Measurements from ENCODE around the gene TRIO.

Gene TRIO

GRCh38 chr5:14256756-14257393 lies 113.7 kb downstream of the TRIO start:
- Histone ChIP-seq H3K9ac (ENCODE audit: low read depth, low read length) (no peak overlapping the region), H3K9me3 (ENCODE audit: control insufficient read depth, insufficient read depth, low read length) (peaks cover 7% of the 10 kb centered on the region), H3K4me1 (ENCODE audit: insufficient read depth, low read length) (peaks cover 58% of the 10 kb centered on the region), H3K36me3 (ENCODE audit: insufficient read depth, low read length) (no peaks in the 10 kb centered on the region)

- H3K36me3 ChIP-seq (ENCODE audit: insufficient read depth, low read length): no peaks in the 10 kb centered on the region
- H3K9ac ChIP-seq (ENCODE audit: low read depth, low read length): no peak overlapping the region
- peaks cover 67% of the 10 kb centered on the region for H3K4me1 ChIP-seq (ENCODE audit: insufficient read depth, low read length)
- H3K9me3 ChIP-seq (ENCODE audit: control insufficient read depth, insufficient read depth, low read length): peaks cover 7% of the 10 kb centered on the region
These were observed 114.9 kb downstream of the TRIO start for GRCh38 chr5:14257995-14258403.

GRCh38 chr5:14258840-14259239 lies 115.7 kb downstream of the TRIO start:
- Histone ChIP-seq H3K9ac (ENCODE audit: low read depth, low read length) (no peak overlapping the region), H3K4me1 (ENCODE audit: insufficient read depth, low read length) (peaks cover 76% of the 10 kb centered on the region), H3K9me3 (ENCODE audit: control insufficient read depth, insufficient read depth, low read length) (peaks cover 7% of the 10 kb centered on the region), H3K36me3 (ENCODE audit: insufficient read depth, low read length) (no peaks in the 10 kb centered on the region)

- H3K9me3 ChIP-seq (ENCODE audit: control insufficient read depth, insufficient read depth, low read length): peaks cover 3% of the 10 kb centered on the region; the same call in 1 of the 2 replicates
- H3K9ac ChIP-seq (ENCODE audit: low read depth, low read length): no peak overlapping the region
- peaks cover 80% of the 10 kb centered on the region for H3K4me1 ChIP-seq (ENCODE audit: insufficient read depth, low read length)
- H3K36me3 ChIP-seq (ENCODE audit: insufficient read depth, low read length): no peaks in the 10 kb centered on the region
These were observed 117.5 kb downstream of the TRIO start for GRCh38 chr5:14260637-14261036.

GRCh38 chr5:14261235-14261634 lies 118.1 kb downstream of the TRIO start:
- Histone ChIP-seq H3K36me3 (ENCODE audit: insufficient read depth, low read length) (no peaks in the 10 kb centered on the region), H3K4me1 (ENCODE audit: insufficient read depth, low read length) (peaks cover 82% of the 10 kb centered on the region), H3K9me3 (ENCODE audit: control insufficient read depth, insufficient read depth, low read length) (peaks cover 3% of the 10 kb centered on the region; the same call in 1 of the 2 replicates), H3K9ac (ENCODE audit: low read depth, low read length) (no peak overlapping the region)

- Histone ChIP-seq H3K9ac (ENCODE audit: low read depth, low read length) (no peak overlapping the region), H3K9me3 (ENCODE audit: control insufficient read depth, insufficient read depth, low read length) (peaks cover 3% of the 10 kb centered on the region; the same call in 1 of the 2 replicates), H3K36me3 (ENCODE audit: insufficient read depth, low read length) (no peaks in the 10 kb centered on the region), H3K4me1 (ENCODE audit: insufficient read depth, low read length) (peaks cover 79% of the 10 kb centered on the region)
These were observed 118.9 kb downstream of the TRIO start for GRCh38 chr5:14261856-14262611.

- Histone ChIP-seq H3K9ac (ENCODE audit: low read depth, low read length) (no peak overlapping the region), H3K36me3 (ENCODE audit: insufficient read depth, low read length) (no peaks in the 10 kb centered on the region), H3K4me1 (ENCODE audit: insufficient read depth, low read length) (peaks cover 80% of the 10 kb centered on the region), H3K9me3 (ENCODE audit: control insufficient read depth, insufficient read depth, low read length) (peaks cover 3% of the 10 kb centered on the region; the same call in 1 of the 2 replicates)
These were observed 120.0 kb downstream of the TRIO start for GRCh38 chr5:14263113-14263512.

GRCh38 chr5:14263699-14264098 lies 120.6 kb downstream of the TRIO start:
- peaks cover 80% of the 10 kb centered on the region for H3K4me1 ChIP-seq (ENCODE audit: insufficient read depth, low read length)
- no peaks in the 10 kb centered on the region for H3K36me3 ChIP-seq (ENCODE audit: insufficient read depth, low read length)
- H3K9me3 ChIP-seq (ENCODE audit: control insufficient read depth, insufficient read depth, low read length): peaks cover 3% of the 10 kb centered on the region; the same call in 1 of the 2 replicates
- no peak overlapping the region for H3K9ac ChIP-seq (ENCODE audit: low read depth, low read length)

- Histone ChIP-seq H3K9me3 (ENCODE audit: control insufficient read depth, insufficient read depth, low read length) (no peaks in the 10 kb centered on the region), H3K9ac (ENCODE audit: low read depth, low read length) (peak overlapping the region; percentile 43), H3K36me3 (ENCODE audit: insufficient read depth, low read length) (no peaks in the 10 kb centered on the region), H3K4me1 (ENCODE audit: insufficient read depth, low read length) (peaks cover 80% of the 10 kb centered on the region)
These were observed 121.6 kb downstream of the TRIO start for GRCh38 chr5:14264605-14265316.

GRCh38 chr5:14265570-14265969 lies 122.4 kb downstream of the TRIO start:
- H3K9me3 ChIP-seq (ENCODE audit: control insufficient read depth, insufficient read depth, low read length): no peaks in the 10 kb centered on the region
- H3K9ac ChIP-seq (ENCODE audit: low read depth, low read length): no peak overlapping the region
- H3K4me1 ChIP-seq (ENCODE audit: insufficient read depth, low read length): peaks cover 79% of the 10 kb centered on the region
- no peaks in the 10 kb centered on the region for H3K36me3 ChIP-seq (ENCODE audit: insufficient read depth, low read length)

- H3K9me3 ChIP-seq (ENCODE audit: control insufficient read depth, insufficient read depth, low read length): no peaks in the 10 kb centered on the region
- no peak overlapping the region for H3K9ac ChIP-seq (ENCODE audit: low read depth, low read length)
- no peaks in the 10 kb centered on the region for H3K36me3 ChIP-seq (ENCODE audit: insufficient read depth, low read length)
- H3K4me1 ChIP-seq (ENCODE audit: insufficient read depth, low read length): peaks cover 73% of the 10 kb centered on the region
These were observed 123.0 kb downstream of the TRIO start for GRCh38 chr5:14266171-14266570.

- Histone ChIP-seq H3K36me3 (ENCODE audit: insufficient read depth, low read length) (no peaks in the 10 kb centered on the region), H3K9ac (ENCODE audit: low read depth, low read length) (no peak overlapping the region), H3K4me1 (ENCODE audit: insufficient read depth, low read length) (peaks cover 68% of the 10 kb centered on the region), H3K9me3 (ENCODE audit: control insufficient read depth, insufficient read depth, low read length) (no peaks in the 10 kb centered on the region)
These were observed 123.5 kb downstream of the TRIO start for GRCh38 chr5:14266686-14267085.

- Histone ChIP-seq H3K4me1 (ENCODE audit: insufficient read depth, low read length) (peaks cover 64% of the 10 kb centered on the region), H3K9ac (ENCODE audit: low read depth, low read length) (no peak overlapping the region), H3K9me3 (ENCODE audit: control insufficient read depth, insufficient read depth, low read length) (no peaks in the 10 kb centered on the region), H3K36me3 (ENCODE audit: insufficient read depth, low read length) (no peaks in the 10 kb centered on the region)
These were observed 124.2 kb downstream of the TRIO start for GRCh38 chr5:14267166-14267838.

GRCh38 chr5:14267991-14268708 lies 125.0 kb downstream of the TRIO start:
- Histone ChIP-seq H3K36me3 (ENCODE audit: insufficient read depth, low read length) (no peaks in the 10 kb centered on the region), H3K9ac (ENCODE audit: low read depth, low read length) (no peak overlapping the region), H3K9me3 (ENCODE audit: control insufficient read depth, insufficient read depth, low read length) (no peaks in the 10 kb centered on the region), H3K4me1 (ENCODE audit: insufficient read depth, low read length) (peaks cover 55% of the 10 kb centered on the region)
